HG02623 (cell line): ENCODE data around the gene CT47B1.
"Not testable (repeated sequence)": the region's sequence is repeated elsewhere in the genome, so short reads cannot be mapped to it uniquely, and the experiment has no call there.

ENCODE experiments used
- ATAC-seq: cut with Tn5 transposase; IDR thresholded peaks from one replicate; pipeline ENCODE4 v1.9.1; 2021; ENCODE audit warnings: moderate library complexity; ENCODE audit not compliant: unreplicated experiment

CT47B1 gene

GRCh38 chrX:120875766-120876165, at the start of gene CT47B1:
CT47B1 (minus strand) TSS chrX:120875866; CDS start chrX:120875670, 196 bp downstream.
- not testable (repeated sequence) for ATAC-seq

- no peak for ATAC-seq
These were observed 748 bp downstream of the CT47B1 start for GRCh38 chrX:120874678-120875557.

DNA sequence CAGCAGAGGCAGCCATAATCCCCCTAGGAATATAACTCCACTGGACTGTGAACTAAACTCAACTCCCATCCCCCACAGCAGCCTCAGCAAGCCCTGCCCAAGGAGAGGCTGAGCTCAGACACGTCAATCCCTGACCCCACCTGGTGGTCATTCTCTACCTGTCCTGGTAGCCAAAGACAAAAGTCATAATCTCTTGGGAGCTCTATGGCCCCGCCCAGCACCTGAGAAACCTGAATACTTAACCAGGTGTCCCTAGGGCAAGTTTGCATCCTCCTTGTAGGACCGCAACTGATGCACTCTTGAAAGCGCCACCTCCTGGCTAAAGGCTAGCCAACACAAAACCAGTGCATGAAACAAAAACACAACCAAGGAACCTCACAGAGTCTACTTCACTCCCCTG, 18.4 kb downstream of the CT47B1 start:
- ATAC-seq = no peak

GRCh38 chrX:120840827-120841226, 34.8 kb downstream of the CT47B1 start:
- no peak for ATAC-seq

DNA sequence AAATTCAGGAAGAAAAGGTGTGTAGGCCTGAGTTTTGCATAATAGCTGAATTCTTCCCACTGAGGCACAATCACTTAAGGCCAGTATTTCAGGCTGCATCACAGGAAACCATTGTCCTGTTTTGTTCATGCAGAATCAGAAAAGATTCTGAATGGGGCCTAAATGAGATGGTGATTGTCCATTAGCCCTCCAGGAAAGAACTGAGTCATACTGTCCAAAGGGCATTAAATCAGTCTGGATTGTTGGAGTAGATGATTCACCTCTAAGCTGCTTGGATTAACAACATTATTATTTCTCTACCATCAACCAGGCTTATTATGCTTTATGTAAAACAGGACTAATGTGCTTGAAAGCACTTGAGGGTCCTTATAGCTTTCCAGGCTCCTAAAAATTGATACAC, 36.2 kb downstream of the CT47B1 start:
- ATAC-seq = no peak

GRCh38 chrX:120827213-120827612, 48.5 kb downstream of the CT47B1 start:
- ATAC-seq = not testable (repeated sequence)

DNA sequence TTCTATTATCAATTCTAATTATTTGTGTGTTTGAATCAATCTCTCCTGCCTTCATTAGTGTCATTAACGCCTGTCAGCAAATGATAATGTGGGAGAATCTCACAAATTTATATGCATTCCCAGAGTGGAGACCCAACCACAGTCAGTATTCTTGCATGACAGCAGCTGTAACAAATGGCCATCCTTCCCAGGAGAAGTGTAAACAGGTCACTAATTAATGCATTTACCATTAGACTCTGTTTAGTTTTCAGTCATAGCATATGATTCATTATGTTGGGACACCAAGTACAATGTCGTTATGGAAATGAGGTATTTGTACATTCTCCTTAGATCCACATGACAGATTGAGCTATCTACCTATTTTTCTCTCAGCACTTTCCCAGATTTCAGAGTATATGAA, 50.5 kb downstream of the CT47B1 start:
- no peak for ATAC-seq

DNA sequence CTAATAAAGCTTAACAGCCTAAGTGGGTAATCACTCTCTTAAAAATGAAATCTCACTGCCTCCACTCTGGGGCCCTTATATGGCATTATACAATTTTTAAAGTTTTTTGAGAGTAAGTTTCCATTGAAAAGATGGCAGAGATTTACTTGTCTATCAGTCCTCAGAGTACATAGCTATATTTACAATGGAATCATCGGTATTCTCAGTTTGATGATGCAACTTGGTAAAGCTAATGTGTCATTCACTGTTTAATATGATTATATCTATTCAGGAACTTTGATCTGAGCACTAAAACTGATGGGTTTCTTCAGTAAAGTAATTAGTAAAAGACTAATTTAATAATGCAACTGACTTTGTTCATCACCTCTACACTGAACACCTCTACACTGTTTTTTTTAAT, 51.6 kb downstream of the CT47B1 start:
- ATAC-seq = no peak

DNA sequence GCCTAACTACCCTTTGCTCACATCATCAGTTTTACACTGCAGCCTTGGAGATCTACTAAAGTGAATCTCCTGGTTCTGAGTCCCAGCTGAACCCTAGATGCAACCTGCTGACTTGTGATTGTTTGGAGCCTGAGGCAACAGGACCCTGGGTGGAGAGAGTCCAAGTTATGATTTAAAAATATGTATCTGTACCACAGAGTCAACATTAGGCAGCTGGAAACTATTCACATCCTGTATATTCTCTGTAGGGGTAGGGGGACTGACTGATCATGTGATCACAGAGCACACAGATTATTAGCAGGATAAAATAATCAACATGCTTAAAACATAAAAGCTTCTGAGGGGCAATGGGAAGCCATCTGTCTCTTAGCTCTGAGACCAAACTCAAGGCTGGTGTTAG, 52.1 kb downstream of the CT47B1 start:
- no peak for ATAC-seq
